Measurements from ENCODE around the gene KRTAP5-9. TPM values are rescaled to one million over a fixed set of nuclear protein-coding genes. Genes with fewer than 3 reads are reported as not detected.
"Not testable (repeated sequence)": the region's sequence is repeated elsewhere in the genome, so short reads cannot be mapped to it uniquely, and the experiment has no call there.

The KRTAP5-9 gene
- total and polyA plus RNA-seq, 4 donors: 0.06 TPM; not detected in 3

DNA sequence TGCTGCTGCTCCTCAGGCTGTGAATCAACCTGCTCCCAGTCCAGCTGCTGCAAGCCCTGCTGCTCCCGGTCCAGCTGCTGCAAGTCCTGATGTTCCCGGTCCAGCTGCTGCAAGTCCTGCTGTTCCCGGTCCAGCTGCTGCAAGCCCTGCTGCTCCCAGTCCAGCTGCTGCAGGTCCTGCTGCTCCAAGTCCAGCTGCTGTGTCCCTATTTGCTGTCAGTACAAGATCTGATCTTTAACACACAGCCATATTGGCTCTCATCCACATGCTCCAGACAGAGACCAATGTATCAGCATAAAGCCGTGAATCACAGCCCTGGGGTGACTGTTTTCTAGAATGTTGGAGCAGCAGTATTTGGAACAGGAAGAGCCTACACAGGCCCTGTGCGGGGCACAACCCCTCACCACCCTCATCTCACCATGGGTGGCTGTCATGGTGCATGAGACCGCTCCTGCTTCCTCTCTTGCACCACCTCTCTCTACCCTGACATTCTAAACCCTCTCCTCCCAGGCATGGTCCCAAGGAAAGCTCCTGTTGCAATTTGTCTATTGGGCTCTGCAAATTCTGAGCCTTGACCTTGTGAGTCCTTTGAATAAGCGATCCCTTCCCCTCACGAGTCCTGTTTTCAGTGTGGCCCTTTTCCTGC lies 20.6 kb downstream of the KRTAP5-9 start:
- no peaks in the 10 kb centered on the region for H3K36me3 ChIP-seq (ENCODE audit: control insufficient read depth in 4 of 4, insufficient read depth in 3 of 4, low read depth in 1 of 4, low read length in 3 of 4)
- no peak overlapping the region for H3K27ac ChIP-seq (ENCODE audit: low read depth in 1 of 2, low read length in 2 of 2)
- 78% methylated on average over 8 of the region's 8 CpGs for WGBS
- H3K9ac ChIP-seq (ENCODE audit: low read depth in 1 of 2, low read length in 2 of 2): no peak overlapping the region
- no peaks in the 10 kb centered on the region for H3K9me3 ChIP-seq (ENCODE audit: control insufficient read depth in 4 of 4, low read length in 3 of 4)
- H3K27me3 ChIP-seq (ENCODE audit: control insufficient read depth in 4 of 4, insufficient read depth in 4 of 4, low read length in 3 of 4): no peaks in the 10 kb centered on the region
- no peak for DNase-seq (ENCODE audit: low spot score)
- no peak for TF ChIP-seq JUND (IDR thresholded peaks at IDR 0.05)
- no peak for TF ChIP-seq YY1 (IDR thresholded peaks at IDR 0.05)
- TF ChIP-seq, protein P1, sequence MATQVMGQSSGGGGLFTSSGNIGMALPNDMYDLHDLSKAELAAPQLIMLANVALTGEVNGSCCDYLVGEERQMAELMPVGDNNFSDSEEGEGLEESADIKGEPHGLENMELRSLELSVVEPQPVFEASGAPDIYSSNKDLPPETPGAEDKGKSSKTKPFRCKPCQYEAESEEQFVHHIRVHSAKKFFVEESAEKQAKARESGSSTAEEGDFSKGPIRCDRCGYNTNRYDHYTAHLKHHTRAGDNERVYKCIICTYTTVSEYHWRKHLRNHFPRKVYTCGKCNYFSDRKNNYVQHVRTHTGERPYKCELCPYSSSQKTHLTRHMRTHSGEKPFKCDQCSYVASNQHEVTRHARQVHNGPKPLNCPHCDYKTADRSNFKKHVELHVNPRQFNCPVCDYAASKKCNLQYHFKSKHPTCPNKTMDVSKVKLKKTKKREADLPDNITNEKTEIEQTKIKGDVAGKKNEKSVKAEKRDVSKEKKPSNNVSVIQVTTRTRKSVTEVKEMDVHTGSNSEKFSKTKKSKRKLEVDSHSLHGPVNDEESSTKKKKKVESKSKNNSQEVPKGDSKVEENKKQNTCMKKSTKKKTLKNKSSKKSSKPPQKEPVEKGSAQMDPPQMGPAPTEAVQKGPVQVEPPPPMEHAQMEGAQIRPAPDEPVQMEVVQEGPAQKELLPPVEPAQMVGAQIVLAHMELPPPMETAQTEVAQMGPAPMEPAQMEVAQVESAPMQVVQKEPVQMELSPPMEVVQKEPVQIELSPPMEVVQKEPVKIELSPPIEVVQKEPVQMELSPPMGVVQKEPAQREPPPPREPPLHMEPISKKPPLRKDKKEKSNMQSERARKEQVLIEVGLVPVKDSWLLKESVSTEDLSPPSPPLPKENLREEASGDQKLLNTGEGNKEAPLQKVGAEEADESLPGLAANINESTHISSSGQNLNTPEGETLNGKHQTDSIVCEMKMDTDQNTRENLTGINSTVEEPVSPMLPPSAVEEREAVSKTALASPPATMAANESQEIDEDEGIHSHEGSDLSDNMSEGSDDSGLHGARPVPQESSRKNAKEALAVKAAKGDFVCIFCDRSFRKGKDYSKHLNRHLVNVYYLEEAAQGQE (IDR thresholded peaks at IDR 0.05): no peak
- no peak for TF ChIP-seq FOXA2 (IDR thresholded peaks at IDR 0.05)
- peaks cover 0 to 3% (median 2%) of the 10 kb centered on the region in 4 donors for H3K4me1 ChIP-seq (ENCODE audit: control insufficient read depth in 4 of 4, insufficient read depth in 4 of 4, low read length in 3 of 4)
- no peak overlapping the region for H3K4me3 ChIP-seq (ENCODE audit: low read depth in 1 of 3, low read length in 3 of 3)

DNA sequence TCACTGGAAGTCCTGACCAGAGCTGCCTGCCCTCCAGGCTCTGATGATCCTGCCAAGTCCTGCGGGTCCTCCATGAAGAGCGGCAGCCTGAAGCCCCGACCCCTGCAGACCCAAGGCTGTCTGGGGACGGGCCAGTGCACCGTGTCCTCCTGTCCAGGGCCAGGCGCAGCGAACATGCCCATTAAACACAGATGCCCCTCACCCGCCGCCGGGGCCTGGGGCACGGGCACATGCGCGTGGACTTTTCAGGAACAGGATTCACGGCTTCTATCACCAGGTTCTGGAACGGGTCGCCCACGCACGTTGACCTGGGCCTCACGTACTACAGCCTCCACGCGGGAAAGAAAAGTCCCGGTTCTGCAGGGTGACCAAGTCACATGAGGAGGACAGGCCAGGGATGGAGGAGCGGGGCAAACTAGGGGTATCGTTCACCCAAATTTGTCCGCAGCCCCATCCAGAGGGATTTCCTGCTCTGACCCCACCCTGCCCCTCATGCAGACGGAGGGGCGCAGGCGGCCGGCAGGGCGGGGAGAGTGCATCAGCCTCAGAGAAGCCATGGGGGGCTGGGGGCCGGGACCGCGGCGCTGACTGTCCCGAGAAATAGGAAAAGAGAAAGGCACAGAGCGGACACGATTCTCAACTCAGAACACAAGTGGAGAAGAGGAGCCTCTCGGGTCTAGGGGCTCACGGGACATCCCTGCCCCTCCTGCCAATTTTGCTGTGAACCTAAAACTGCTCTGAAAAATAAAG lies 23.1 kb downstream of the KRTAP5-9 start:
- H3K9ac ChIP-seq (ENCODE audit: low read depth in 1 of 2, low read length in 2 of 2); H3K4me1 ChIP-seq (ENCODE audit: control insufficient read depth in 4 of 4, insufficient read depth in 4 of 4, low read length in 3 of 4); H3K36me3 ChIP-seq (ENCODE audit: control insufficient read depth in 4 of 4, insufficient read depth in 3 of 4, low read depth in 1 of 4, low read length in 3 of 4); H3K27ac ChIP-seq (ENCODE audit: low read depth in 1 of 2, low read length in 2 of 2); H3K4me3 ChIP-seq (ENCODE audit: low read depth in 1 of 3, low read length in 3 of 3); H3K9me3 ChIP-seq (ENCODE audit: control insufficient read depth in 4 of 4, low read length in 3 of 4); DNase-seq (ENCODE audit: low spot score); H3K27me3 ChIP-seq (ENCODE audit: control insufficient read depth in 4 of 4, insufficient read depth in 4 of 4, low read length in 3 of 4): not testable (repeated sequence)
- 85% methylated on average over 37 of the region's 39 CpGs for WGBS

DNA sequence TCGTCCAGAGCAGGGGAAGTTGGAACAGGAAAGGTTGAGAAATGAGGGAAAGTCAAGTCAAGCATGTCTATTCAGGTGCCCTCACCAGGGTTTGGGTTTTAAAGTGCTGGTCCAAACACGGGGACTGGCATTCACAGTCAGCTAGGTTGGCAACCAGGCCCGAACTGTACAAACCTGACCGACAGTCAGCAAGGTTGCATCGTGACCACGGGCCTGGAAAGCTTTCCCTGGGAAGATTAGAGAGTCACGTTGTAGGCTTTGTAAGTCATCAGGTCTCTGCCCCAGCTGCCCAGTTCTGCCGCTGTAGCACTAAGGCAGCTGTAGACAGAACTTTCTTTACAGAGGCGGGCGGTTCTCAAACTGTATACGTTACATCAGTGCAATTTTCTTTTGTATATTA lies 24.6 kb downstream of the KRTAP5-9 start:
- Histone ChIP-seq H3K27ac (ENCODE audit: low read depth in 1 of 2, low read length in 2 of 2) (no peak overlapping the region), H3K36me3 (ENCODE audit: control insufficient read depth in 4 of 4, insufficient read depth in 3 of 4, low read depth in 1 of 4, low read length in 3 of 4) (no peaks in the 10 kb centered on the region), H3K9me3 (ENCODE audit: control insufficient read depth in 4 of 4, low read length in 3 of 4) (no peaks in the 10 kb centered on the region), H3K4me3 (ENCODE audit: low read depth in 1 of 3, low read length in 3 of 3) (no peak overlapping the region), H3K27me3 (ENCODE audit: control insufficient read depth in 4 of 4, insufficient read depth in 4 of 4, low read length in 3 of 4) (no peaks in the 10 kb centered on the region), H3K4me1 (ENCODE audit: control insufficient read depth in 4 of 4, insufficient read depth in 4 of 4, low read length in 3 of 4) (no peaks in the 10 kb centered on the region), H3K9ac (ENCODE audit: low read depth in 1 of 2, low read length in 2 of 2) (no peak overlapping the region)
- WGBS: 90% methylated on average over 11 of the region's 11 CpGs
- no peak for TF ChIP-seq EGR1 (IDR thresholded peaks at IDR 0.05; ENCODE audit: low read depth in 2 of 2)
- no peak for TF ChIP-seq FOXA2 (IDR thresholded peaks at IDR 0.05)
- no peak for TF ChIP-seq GABPA (IDR thresholded peaks at IDR 0.05 in 1 of 2, conservative IDR thresholded peaks at IDR 0.05 in 1 of 2)
- no peak for TF ChIP-seq SP1 (IDR thresholded peaks at IDR 0.05)
- no peak for TF ChIP-seq RXRA (IDR thresholded peaks at IDR 0.05)
- TF ChIP-seq, protein P1 (IDR thresholded peaks at IDR 0.05): no peak
- TF ChIP-seq HNF4G (IDR thresholded peaks at IDR 0.05): no peak
- no peak for TF ChIP-seq JUND (IDR thresholded peaks at IDR 0.05)
- no peak for TF ChIP-seq HNF4A (conservative IDR thresholded peaks at IDR 0.05)
- no peak for DNase-seq (ENCODE audit: low spot score)

All from liver (tissue), 9 donors.